ENCODE results near the gene DHRS7B.

DHRS7B gene

GRCh38 chr17:21160401-21160800 lies 33.6 kb downstream of the DHRS7B start:
- DNase-seq, result no peak

- DNase-seq, result no peak
Measured at GRCh38 chr17:21161498-21162393, 35.0 kb downstream of the DHRS7B start.

GRCh38 chr17:21162394-21162775 lies 35.6 kb downstream of the DHRS7B start:
- DNase-seq, result no peak

- no peak for DNase-seq
Measured at GRCh38 chr17:21163101-21163500, 36.3 kb downstream of the DHRS7B start.

- DNase-seq, result no peak
Measured at GRCh38 chr17:21164216-21164615, 37.5 kb downstream of the DHRS7B start.

GRCh38 chr17:21164620-21165019 lies 37.9 kb downstream of the DHRS7B start:
- no peak for DNase-seq

- DNase-seq, result no peak
Measured at GRCh38 chr17:21165922-21166594, 39.3 kb downstream of the DHRS7B start.

GRCh38 chr17:21166595-21167210 lies 39.9 kb downstream of the DHRS7B start:
- no peak for DNase-seq

GRCh38 chr17:21167303-21167702 lies 40.5 kb downstream of the DHRS7B start:
- DNase-seq, result no peak

GRCh38 chr17:21168555-21168865 lies 41.7 kb downstream of the DHRS7B start:
- DNase-seq, result no peak

- DNase-seq, result no peak
Measured at GRCh38 chr17:21169496-21169895, 42.7 kb downstream of the DHRS7B start.

GRCh38 chr17:21170809-21171208 lies 44.0 kb downstream of the DHRS7B start:
- DNase-seq, result no peak

- DNase-seq, result no peak
Measured at GRCh38 chr17:21171309-21171922, 44.7 kb downstream of the DHRS7B start.

GRCh38 chr17:21171970-21172510 lies 45.3 kb downstream of the DHRS7B start:
- DNase-seq, result no peak

- DNase-seq, result no peak
Measured at GRCh38 chr17:21172846-21173245, 46.1 kb downstream of the DHRS7B start.

- DNase-seq, result no peak
Measured at GRCh38 chr17:21173543-21173942, 46.8 kb downstream of the DHRS7B start.

GRCh38 chr17:21174186-21174585 lies 47.4 kb downstream of the DHRS7B start:
- DNase-seq, result no peak

- DNase-seq, result no peak
Measured at GRCh38 chr17:21174713-21175112, 47.9 kb downstream of the DHRS7B start.

GRCh38 chr17:21176773-21177395 lies 50.1 kb downstream of the DHRS7B start:
- DNase-seq, result no peak

- no peak for DNase-seq
Measured at GRCh38 chr17:21177401-21177800, 50.6 kb downstream of the DHRS7B start.

- no peak for DNase-seq
Measured at GRCh38 chr17:21177854-21178600, 51.3 kb downstream of the DHRS7B start.

- DNase-seq, result no peak
Measured at GRCh38 chr17:21183468-21183867, 56.7 kb downstream of the DHRS7B start.

Measured in NCI-H1417 (cell line).